RWPE2 (cell line): ENCODE results near the gene C1orf56.

ENCODE experiments used
- ATAC-seq: fragments of 200-7000 bp; cut with Tn5 transposase; 3 replicates; pipeline ENCODE4 v1.9.1; 2021; ENCODE audit warnings: low read depth
- DNase-seq: peaks from one replicate; pipeline ENCODE4 v3.0.0-alpha.2; 2020; ENCODE audit warnings: low spot score
- H3K27ac ChIP-seq: fragments of 450-650 bp; 2 replicates; pipeline ENCODE4 v1.5.1; 2017; ENCODE audit warnings: mild to moderate bottlenecking; ENCODE audit not compliant: poor library complexity, severe bottlenecking
- H3K27me3 ChIP-seq: fragments of 250-450 bp; sonication (Bioruptor Pico); 2 replicates; pipeline ENCODE4 v1.5.1; 2021; ENCODE audit warnings: mild to moderate bottlenecking, moderate library complexity; ENCODE audit not compliant: insufficient read depth, poor library complexity, severe bottlenecking
- H3K36me3 ChIP-seq: fragments of 250-450 bp; sonication (Bioruptor Pico); 2 replicates; pipeline ENCODE4 v1.5.1; 2020; ENCODE audit warnings: low read depth, mild to moderate bottlenecking, moderate library complexity
- H3K4me1 ChIP-seq: fragments of 250-450 bp; sonication (Bioruptor Pico); 2 replicates; pipeline ENCODE4 v1.5.1; 2021; ENCODE audit warnings: mild to moderate bottlenecking, moderate library complexity; ENCODE audit not compliant: insufficient read depth, poor library complexity, severe bottlenecking
- H3K4me3 ChIP-seq: fragments of 250-450 bp; sonication (Bioruptor Pico); 2 replicates; pipeline ENCODE4 v1.5.1; 2021; ENCODE audit warnings: mild to moderate bottlenecking, moderate library complexity; ENCODE audit not compliant: severe bottlenecking
- H3K9me3 ChIP-seq: fragments of 250-450 bp; sonication (Bioruptor Pico); 2 replicates; pipeline ENCODE4 v1.5.1; 2021; ENCODE audit warnings: mild to moderate bottlenecking, moderate library complexity; ENCODE audit not compliant: severe bottlenecking
- TF ChIP-seq, protein P1 (sequence below): fragments of 450-650 bp; IDR thresholded peaks from one replicate; pipeline ENCODE4 v1.5.1; 2017; ENCODE audit warnings: mild to moderate bottlenecking, moderate library complexity; ENCODE audit not compliant: poor library complexity, severe bottlenecking

The C1orf56 gene, protein sequence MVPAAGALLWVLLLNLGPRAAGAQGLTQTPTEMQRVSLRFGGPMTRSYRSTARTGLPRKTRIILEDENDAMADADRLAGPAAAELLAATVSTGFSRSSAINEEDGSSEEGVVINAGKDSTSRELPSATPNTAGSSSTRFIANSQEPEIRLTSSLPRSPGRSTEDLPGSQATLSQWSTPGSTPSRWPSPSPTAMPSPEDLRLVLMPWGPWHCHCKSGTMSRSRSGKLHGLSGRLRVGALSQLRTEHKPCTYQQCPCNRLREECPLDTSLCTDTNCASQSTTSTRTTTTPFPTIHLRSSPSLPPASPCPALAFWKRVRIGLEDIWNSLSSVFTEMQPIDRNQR

DNA sequence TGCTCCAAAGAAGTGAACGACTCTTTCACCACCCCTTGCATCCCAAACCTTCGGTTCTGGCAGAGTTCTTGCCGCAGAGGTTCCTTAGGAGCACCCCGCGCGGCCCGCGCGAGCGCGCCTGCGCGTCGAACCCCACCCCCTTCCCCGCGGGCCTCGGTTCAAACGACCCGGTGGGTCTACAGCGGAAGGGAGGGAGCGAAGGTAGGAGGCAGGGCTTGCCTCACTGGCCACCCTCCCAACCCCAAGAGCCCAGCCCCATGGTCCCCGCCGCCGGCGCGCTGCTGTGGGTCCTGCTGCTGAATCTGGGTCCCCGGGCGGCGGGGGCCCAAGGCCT is at the start of gene C1orf56:
Gene C1orf56 (plus strand): TSS at position 161 of the 334 bp plus-strand sequence. CDS start 97 bp downstream, at position 258.
- Histone ChIP-seq H3K9me3 (no peaks in the 10 kb centered on the region), H3K27ac (peak within 1 kb of the TSS; percentile 59), H3K4me1 (peaks cover 4% of the 10 kb centered on the region), H3K36me3 (peaks cover 12% of the 10 kb centered on the region), H3K4me3 (peak within 1 kb of the TSS; percentile 51), H3K27me3 (no peaks in the 10 kb centered on the region)
- DNase-seq (no peak), ATAC-seq (peak; percentile 67)
- TF ChIP-seq, protein P1, sequence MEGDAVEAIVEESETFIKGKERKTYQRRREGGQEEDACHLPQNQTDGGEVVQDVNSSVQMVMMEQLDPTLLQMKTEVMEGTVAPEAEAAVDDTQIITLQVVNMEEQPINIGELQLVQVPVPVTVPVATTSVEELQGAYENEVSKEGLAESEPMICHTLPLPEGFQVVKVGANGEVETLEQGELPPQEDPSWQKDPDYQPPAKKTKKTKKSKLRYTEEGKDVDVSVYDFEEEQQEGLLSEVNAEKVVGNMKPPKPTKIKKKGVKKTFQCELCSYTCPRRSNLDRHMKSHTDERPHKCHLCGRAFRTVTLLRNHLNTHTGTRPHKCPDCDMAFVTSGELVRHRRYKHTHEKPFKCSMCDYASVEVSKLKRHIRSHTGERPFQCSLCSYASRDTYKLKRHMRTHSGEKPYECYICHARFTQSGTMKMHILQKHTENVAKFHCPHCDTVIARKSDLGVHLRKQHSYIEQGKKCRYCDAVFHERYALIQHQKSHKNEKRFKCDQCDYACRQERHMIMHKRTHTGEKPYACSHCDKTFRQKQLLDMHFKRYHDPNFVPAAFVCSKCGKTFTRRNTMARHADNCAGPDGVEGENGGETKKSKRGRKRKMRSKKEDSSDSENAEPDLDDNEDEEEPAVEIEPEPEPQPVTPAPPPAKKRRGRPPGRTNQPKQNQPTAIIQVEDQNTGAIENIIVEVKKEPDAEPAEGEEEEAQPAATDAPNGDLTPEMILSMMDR: no peak

DNA sequence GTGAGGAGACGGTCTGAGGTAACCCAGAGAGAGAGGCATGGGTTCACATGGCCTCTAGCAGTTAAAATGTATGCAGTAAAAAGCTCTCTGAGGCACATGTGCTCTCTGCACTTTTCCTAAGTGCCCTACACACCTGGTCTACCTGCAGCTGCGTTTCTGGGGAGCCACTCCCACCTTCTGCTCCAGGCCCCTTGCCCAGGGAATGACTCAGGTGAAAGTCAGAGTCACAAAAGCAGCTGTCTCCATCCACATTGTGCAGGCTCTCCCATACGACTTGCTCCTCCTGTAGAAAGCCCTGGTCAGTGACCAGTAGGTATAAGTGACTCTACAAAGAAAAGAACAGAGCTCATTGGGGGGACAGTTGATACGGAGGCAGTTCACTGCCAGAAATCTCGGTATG is 49.6 kb upstream of the C1orf56 start:
- H3K27ac ChIP-seq: no peak overlapping the region

DNA sequence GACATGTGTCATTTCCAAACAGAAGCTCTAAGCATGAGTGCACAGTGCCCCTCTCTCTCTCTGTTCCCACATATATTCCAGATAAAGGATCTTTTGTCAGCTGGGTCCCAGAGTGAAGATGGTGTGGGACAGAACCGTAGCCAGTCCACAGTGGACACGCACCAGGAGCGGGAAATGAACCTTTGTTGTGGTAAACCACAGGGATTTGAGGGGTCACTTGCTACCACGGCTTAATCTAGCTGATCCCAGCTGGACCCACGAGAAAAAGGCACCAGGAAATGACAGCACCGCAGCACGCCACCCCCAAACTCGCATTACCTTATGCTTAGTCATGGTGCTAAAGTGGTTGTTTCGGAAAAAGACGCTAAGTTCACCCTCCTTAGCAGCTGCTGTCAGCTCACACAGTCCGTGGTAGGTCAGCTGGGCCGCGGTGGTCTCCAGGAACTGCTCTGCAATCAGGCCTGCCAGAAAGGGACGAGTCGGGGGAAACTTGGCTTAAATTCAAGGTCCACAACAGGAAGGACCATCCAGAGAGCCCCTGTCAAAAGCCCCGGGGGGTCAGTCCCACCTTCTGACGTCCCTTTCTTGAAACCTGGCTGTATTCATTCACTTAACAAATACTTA is 48.4 kb upstream of the C1orf56 start:
- no peak for ATAC-seq
- DNase-seq: no peak
- no peak overlapping the region for H3K27ac ChIP-seq

More for the DNA sequence above, 49.6 kb upstream of the C1orf56 start:
- DNase-seq (no peak), ATAC-seq (peak; percentile 48)
- TF ChIP-seq, protein P1: no peak
- Histone ChIP-seq H3K36me3 (peaks cover 5% of the 10 kb centered on the region; the same call in 1 of the 2 replicates), H3K27me3 (no peaks in the 10 kb centered on the region), H3K9me3 (no peaks in the 10 kb centered on the region), H3K4me1 (no peaks in the 10 kb centered on the region), H3K4me3 (no peak overlapping the region)

GRCh38 chr1:150999926-151000325 is 47.6 kb upstream of the C1orf56 start:
- ATAC-seq (no peak), DNase-seq (no peak)
- Histone ChIP-seq H3K4me1 (peaks cover 9% of the 10 kb centered on the region), H3K9me3 (no peaks in the 10 kb centered on the region), H3K36me3 (peaks cover 5% of the 10 kb centered on the region; the same call in 1 of the 2 replicates), H3K4me3 (no peak overlapping the region), H3K27me3 (no peaks in the 10 kb centered on the region), H3K27ac (no peak overlapping the region)
- TF ChIP-seq, protein P1: no peak

More for the DNA sequence above, 48.4 kb upstream of the C1orf56 start:
- H3K9me3 ChIP-seq: no peaks in the 10 kb centered on the region
- H3K4me1 ChIP-seq: peaks cover 3% of the 10 kb centered on the region
- H3K36me3 ChIP-seq: peaks cover 5% of the 10 kb centered on the region; the same call in 1 of the 2 replicates
- TF ChIP-seq, protein P1: no peak
- H3K27me3 ChIP-seq: no peaks in the 10 kb centered on the region
- no peak overlapping the region for H3K4me3 ChIP-seq
